Measurements from ENCODE around the gene TNFRSF4. TPM values are rescaled to one million over a fixed set of nuclear protein-coding genes. Genes with fewer than 3 reads are reported as not detected.

TNFRSF4 gene
- total RNA-seq, 3 donors from 2014 or later (not counting 1 experiment from before 2014, with no cell fraction given): 14.3 to 26.5 (median 15.7) TPM

- peaks cover 21 to 35% of the 10 kb centered on the region in 2 donors for H3K4me1 Mint-ChIP-seq
- H3K9me3 Mint-ChIP-seq: no peaks in the 10 kb centered on the region
- H3K36me3 ChIP-seq (ENCODE audit: control insufficient read depth, insufficient read depth, low read length): peaks cover 53% of the 10 kb centered on the region
- no peak overlapping the region for H3K4me3 Mint-ChIP-seq
- H3K27ac ChIP-seq (ENCODE audit: low read length): no peak overlapping the region
- no peaks in the 10 kb centered on the region for H3K27me3 Mint-ChIP-seq (ENCODE audit: low read depth in 2 of 2)
- no peak overlapping the region for H3K4me3 ChIP-seq (ENCODE audit: low read length)
- H3K27ac Mint-ChIP-seq: no peak overlapping the region
- intact Hi-C loops (cut with micrococcal nuclease): no loop called here
- no peaks in the 10 kb centered on the region for H3K9me3 ChIP-seq (ENCODE audit: control insufficient read depth, insufficient read depth, low read length)
- WGBS (ENCODE audit: insufficient coverage): 95% methylated on average over 30 of the region's 30 CpGs
- DNase-seq: no peak
- no peaks in the 10 kb centered on the region for H3K36me3 Mint-ChIP-seq
- no peaks in the 10 kb centered on the region for H3K27me3 ChIP-seq (ENCODE audit: control insufficient read depth, insufficient read depth, low read length)
- peaks cover 47% of the 10 kb centered on the region for H3K4me1 ChIP-seq (ENCODE audit: control insufficient read depth, insufficient read depth, low read length)
- no peak for ATAC-seq
- TF ChIP-seq CTCF (IDR thresholded peaks at IDR 0.05): no peak
Measured at GRCh38 chr1:1228187-1228586, 14.2 kb upstream of the TNFRSF4 start.

GRCh38 chr1:1227386-1227785 is 13.4 kb upstream of the TNFRSF4 start:
- Histone ChIP-seq H3K4me1 (ENCODE audit: control insufficient read depth, insufficient read depth, low read length) (peaks cover 51% of the 10 kb centered on the region), H3K27ac (ENCODE audit: low read length) (no peak overlapping the region), H3K9me3 (ENCODE audit: control insufficient read depth, insufficient read depth, low read length) (no peaks in the 10 kb centered on the region), H3K27me3 (ENCODE audit: control insufficient read depth, insufficient read depth, low read length) (no peaks in the 10 kb centered on the region), H3K36me3 (ENCODE audit: control insufficient read depth, insufficient read depth, low read length) (peaks cover 61% of the 10 kb centered on the region), H3K4me3 (ENCODE audit: low read length) (no peak overlapping the region)
- WGBS (ENCODE audit: insufficient coverage): 91% methylated on average over 25 of the region's 25 CpGs
- TF ChIP-seq CTCF (IDR thresholded peaks at IDR 0.05): no peak
- no peaks in the 10 kb centered on the region for H3K9me3 Mint-ChIP-seq
- H3K27me3 Mint-ChIP-seq (ENCODE audit: low read depth in 2 of 2): no peaks in the 10 kb centered on the region
- intact Hi-C loops (cut with micrococcal nuclease): no loop called here
- no peak overlapping the region for H3K27ac Mint-ChIP-seq
- peaks cover 29 to 43% of the 10 kb centered on the region in 2 donors for H3K4me1 Mint-ChIP-seq
- ATAC-seq (no peak), DNase-seq (no peak)
- H3K36me3 Mint-ChIP-seq: no peaks in the 10 kb centered on the region
- no peak overlapping the region for H3K4me3 Mint-ChIP-seq

- H3K27ac ChIP-seq (ENCODE audit: low read length): no peak overlapping the region
- H3K27me3 Mint-ChIP-seq (ENCODE audit: low read depth in 2 of 2): no peaks in the 10 kb centered on the region
- TF ChIP-seq CTCF (IDR thresholded peaks at IDR 0.05): no peak
Measured at GRCh38 chr1:1226566-1227362, 12.8 kb upstream of the TNFRSF4 start.

More at GRCh38 chr1:1226566-1227362, 12.8 kb upstream of the TNFRSF4 start:
- no peaks in the 10 kb centered on the region for H3K27me3 ChIP-seq (ENCODE audit: control insufficient read depth, insufficient read depth, low read length)
- Mint-ChIP-seq H3K4me1 (peaks cover 33 to 49% of the 10 kb centered on the region in 2 donors), H3K9me3 (no peaks in the 10 kb centered on the region), H3K27ac (no peak overlapping the region), H3K4me3 (no peak overlapping the region), H3K36me3 (no peaks in the 10 kb centered on the region)
- peaks cover 61% of the 10 kb centered on the region for H3K36me3 ChIP-seq (ENCODE audit: control insufficient read depth, insufficient read depth, low read length)
- H3K9me3 ChIP-seq (ENCODE audit: control insufficient read depth, insufficient read depth, low read length): no peaks in the 10 kb centered on the region
- intact Hi-C loops (cut with micrococcal nuclease): no loop called here
- ATAC-seq (no peak), DNase-seq (no peak)
- peaks cover 57% of the 10 kb centered on the region for H3K4me1 ChIP-seq (ENCODE audit: control insufficient read depth, insufficient read depth, low read length)
- no peak overlapping the region for H3K4me3 ChIP-seq (ENCODE audit: low read length)
- 92% methylated on average over 44 of the region's 44 CpGs for WGBS (ENCODE audit: insufficient coverage)
